ENCODE data around the gene RGL3.
"Not testable (repeated sequence)": the region's sequence is repeated elsewhere in the genome, so short reads cannot be mapped to it uniquely, and the experiment has no call there.

RGL3 gene

DNA sequence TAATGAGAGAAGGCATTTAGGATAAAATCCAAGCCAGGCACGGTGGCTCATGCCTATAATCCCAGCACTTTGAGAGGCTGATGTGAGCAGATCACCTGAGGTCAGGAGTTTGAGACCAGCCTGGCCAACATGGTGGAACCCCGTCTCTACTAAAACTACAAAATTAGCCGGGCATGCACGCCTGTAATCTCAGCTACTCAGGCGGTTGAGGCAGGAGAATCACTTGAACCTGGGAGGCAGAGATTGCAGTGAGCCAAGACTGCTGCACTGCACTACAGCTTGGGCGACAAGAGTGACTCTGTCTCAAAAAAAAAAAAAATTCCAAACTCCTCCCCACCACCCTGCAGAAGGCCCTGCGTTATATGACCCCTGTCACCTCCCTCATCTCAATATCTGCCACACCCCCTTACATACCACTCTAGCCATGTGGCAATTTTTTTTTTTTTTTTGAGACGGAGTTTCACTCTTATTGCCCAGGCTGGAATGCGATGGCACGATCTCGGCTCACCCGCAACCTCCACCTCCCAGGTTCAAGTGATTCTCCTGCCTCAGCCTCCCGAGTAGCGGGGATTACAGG lies 39.8 kb downstream of the RGL3 start:
- Mint-ChIP-seq H3K36me3 (ENCODE audit: insufficient read depth) (peaks cover 21% of the 10 kb centered on the region), H3K4me1 (peaks cover 43% of the 10 kb centered on the region)
- not testable (repeated sequence) for ATAC-seq (replicated peaks; ENCODE audit: extremely low read depth, poor library complexity, severe bottlenecking); H3K9me3 Mint-ChIP-seq; DNase-seq (ENCODE audit: low spot score in 2 of 2); H3K4me3 Mint-ChIP-seq; H3K27me3 Mint-ChIP-seq; H3K27ac Mint-ChIP-seq (ENCODE audit: low read depth)

DNA sequence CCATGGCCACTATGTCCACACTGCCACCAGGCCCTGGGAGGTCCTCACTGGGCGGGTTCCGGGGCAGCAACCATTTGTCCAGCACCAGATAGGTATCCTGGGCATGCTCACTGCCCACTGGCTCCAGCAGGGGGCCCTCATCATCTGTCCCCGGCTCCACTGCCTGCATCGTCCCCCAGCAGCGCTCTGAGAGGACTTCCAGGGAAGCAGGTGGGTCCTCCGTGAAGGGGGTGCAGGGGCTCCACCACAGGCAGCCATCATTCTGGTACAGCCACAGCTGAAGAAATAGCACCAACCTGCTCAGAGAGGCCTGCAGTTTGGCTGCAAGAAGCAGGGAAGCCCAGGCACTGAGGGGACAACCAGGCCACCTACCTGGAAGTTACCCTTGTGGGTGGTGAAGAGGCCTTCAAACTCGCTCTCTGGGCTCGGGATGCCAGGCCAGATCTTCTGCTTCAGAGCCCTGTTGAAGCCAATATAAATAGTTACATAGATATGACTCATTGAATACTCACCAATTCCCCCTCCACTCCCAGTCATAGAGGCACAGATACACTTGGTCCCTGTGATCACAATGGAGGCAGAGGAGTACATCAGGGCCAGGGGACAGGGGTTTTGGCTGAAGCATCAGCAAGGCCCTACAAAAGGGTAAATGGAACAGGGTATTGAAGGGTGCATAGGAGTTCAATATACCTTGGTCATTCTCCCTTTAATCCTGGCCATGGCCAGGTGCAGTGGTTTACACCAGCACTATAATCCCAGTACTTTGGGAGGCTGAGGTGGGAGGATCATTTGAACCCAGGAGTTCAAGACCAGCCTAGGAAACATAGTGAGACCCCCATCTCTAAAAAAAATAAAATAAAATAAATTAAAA lies 40.6 kb downstream of the RGL3 start:
- H3K27me3 Mint-ChIP-seq, result peaks cover 9% of the 10 kb centered on the region
- H3K9me3 Mint-ChIP-seq, result no peaks in the 10 kb centered on the region
- DNase-seq (ENCODE audit: low spot score in 2 of 2) (no peak), ATAC-seq (replicated peaks; ENCODE audit: extremely low read depth, poor library complexity, severe bottlenecking) (no peak)
- H3K4me3 Mint-ChIP-seq, result no peak overlapping the region
- H3K36me3 Mint-ChIP-seq (ENCODE audit: insufficient read depth), result peaks cover 25% of the 10 kb centered on the region
- H3K4me1 Mint-ChIP-seq, result peaks cover 43% of the 10 kb centered on the region
- H3K27ac Mint-ChIP-seq (ENCODE audit: low read depth), result no peak overlapping the region

DNA sequence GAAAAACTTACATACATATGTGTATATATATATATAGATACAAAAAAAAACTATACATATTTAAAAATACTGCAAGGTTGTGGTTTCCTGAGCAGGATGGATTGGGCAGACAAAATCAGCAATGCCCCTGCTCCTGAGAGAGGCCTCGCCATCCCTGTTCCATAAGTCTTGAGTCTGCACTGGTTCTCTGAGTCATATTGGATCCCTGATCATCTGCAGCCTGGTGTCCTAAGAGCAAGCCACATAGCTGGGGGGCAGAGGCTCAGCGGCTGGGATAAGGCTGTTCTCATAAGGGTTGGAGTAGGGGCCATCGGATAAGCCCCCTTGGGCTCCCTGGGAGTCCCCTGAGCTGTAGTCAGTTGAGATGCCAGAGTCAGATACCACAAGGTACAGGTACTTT lies 41.4 kb downstream of the RGL3 start:
- ATAC-seq (replicated peaks; ENCODE audit: extremely low read depth, poor library complexity, severe bottlenecking), result no peak
- no peaks in the 10 kb centered on the region for H3K9me3 Mint-ChIP-seq
- H3K4me1 Mint-ChIP-seq, result peaks cover 38% of the 10 kb centered on the region

DNA sequence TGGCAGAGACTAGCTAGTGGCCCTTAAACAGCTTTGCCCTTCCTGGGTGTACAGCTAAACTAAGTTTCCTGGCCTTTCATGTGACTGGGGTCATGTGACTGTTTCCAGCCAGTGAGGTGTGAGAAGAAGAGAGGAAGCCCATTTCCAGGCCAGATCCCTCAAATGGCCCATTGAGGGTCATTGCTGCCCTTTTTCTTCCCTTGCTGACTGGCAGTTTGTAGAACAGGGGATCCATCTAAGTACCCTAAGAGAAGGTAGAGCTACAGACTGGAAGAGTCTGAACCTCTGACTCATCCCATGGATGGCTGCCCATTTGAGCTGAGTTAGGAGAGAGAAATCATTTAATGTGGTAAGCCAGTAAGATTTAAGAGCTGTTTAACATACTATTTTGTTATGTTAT lies 41.9 kb downstream of the RGL3 start:
- DNase-seq (ENCODE audit: low spot score in 2 of 2) (no peak), ATAC-seq (replicated peaks; ENCODE audit: extremely low read depth, poor library complexity, severe bottlenecking) (no peak)
- Mint-ChIP-seq H3K9me3 (no peaks in the 10 kb centered on the region), H3K36me3 (ENCODE audit: insufficient read depth) (peaks cover 25% of the 10 kb centered on the region), H3K4me3 (no peak overlapping the region), H3K4me1 (peaks cover 34% of the 10 kb centered on the region), H3K27ac (ENCODE audit: low read depth) (peak overlapping the region; percentile 20), H3K27me3 (no peaks in the 10 kb centered on the region)

More for the DNA sequence above, 41.4 kb downstream of the RGL3 start:
- H3K36me3 Mint-ChIP-seq (ENCODE audit: insufficient read depth), result peaks cover 25% of the 10 kb centered on the region
- no peak overlapping the region for H3K27ac Mint-ChIP-seq (ENCODE audit: low read depth)
- H3K27me3 Mint-ChIP-seq, result peaks cover 4% of the 10 kb centered on the region
- DNase-seq (ENCODE audit: low spot score in 2 of 2), result no peak
- H3K4me3 Mint-ChIP-seq, result no peak overlapping the region

DNA sequence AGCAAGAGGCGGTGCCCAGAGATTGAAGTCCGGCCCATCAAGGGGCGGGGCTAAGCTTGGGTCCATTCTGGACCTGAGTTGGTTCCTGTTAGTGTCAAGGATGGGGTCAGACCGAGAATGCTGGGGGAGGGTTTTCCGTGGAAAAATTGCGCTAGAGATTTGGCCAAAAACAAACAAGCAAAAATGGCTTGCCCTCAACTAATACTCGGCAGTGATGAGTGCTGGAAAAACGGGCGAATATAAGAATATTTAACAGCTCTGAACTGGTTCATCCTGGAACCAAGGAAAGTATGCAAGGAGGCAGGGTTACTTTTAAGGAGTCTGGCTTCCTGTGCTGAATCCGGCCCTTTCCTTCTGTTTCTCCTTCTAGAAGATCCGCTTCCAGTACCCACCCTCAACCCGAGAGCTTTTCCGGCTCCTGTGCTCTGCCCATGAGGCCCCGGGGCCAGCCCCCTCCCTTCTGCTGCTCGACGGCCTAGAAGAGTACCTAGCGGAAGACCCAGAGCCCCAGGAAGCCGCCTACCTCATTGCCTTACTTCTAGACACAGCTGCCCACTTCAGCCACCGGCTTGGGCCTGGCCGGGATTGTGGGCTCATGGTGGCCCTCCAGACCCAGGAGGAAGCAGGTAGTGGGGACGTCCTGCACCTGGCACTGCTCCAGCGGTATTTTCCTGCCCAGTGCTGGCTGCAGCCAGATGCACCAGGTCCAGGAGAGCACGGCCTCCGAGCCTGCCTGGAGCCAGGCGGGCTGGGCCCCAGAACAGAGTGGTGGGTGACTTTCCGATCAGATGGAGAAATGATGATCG lies 43.8 kb downstream of the RGL3 start:
- peak; percentile 47 to 68 for DNase-seq (ENCODE audit: low spot score in 2 of 2)
- ATAC-seq (replicated peaks; ENCODE audit: extremely low read depth, poor library complexity, severe bottlenecking), result peak; percentile 59
- H3K27ac Mint-ChIP-seq (ENCODE audit: low read depth), result no peak overlapping the region
- H3K9me3 Mint-ChIP-seq, result no peaks in the 10 kb centered on the region
- H3K4me1 Mint-ChIP-seq, result peaks cover 18% of the 10 kb centered on the region
- H3K36me3 Mint-ChIP-seq (ENCODE audit: insufficient read depth), result peaks cover 12% of the 10 kb centered on the region
- no peak overlapping the region for H3K4me3 Mint-ChIP-seq
- H3K27me3 Mint-ChIP-seq, result no peaks in the 10 kb centered on the region

DNA sequence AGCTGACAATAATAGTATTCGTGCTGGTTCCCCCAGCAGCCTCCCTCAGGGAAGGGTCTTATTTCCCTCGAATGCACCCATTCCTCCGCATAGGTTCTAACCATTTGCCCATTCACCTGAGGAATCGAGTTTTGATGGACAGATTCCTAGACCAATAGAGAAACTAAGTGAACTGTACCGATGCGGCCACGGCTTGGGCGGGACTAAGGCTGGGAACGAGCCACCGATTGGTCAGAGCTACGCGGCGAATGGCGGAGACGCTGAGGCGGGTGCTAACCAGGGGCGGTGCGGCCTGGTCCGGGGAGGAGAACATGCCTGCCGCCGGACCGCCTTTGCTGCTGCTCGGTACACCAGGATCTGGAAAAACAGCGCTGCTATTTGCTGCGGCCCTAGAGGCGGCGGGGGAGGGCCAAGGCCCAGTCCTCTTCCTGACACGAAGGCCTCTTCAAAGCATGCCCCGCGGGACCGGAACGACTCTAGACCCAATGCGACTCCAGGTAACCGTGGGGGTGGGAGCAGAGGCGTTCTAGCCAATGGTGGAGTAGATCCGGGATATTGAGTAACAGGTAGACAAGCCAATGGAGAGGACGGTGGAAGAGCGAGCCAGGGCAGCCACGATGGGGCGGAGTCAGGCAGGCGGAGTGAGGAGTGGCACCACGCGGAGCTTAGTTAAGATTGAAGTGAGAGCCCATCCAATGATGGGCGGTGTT lies 44.5 kb downstream of the RGL3 start, which contains the start of gene SWSAP1:
SWSAP1 (plus strand) TSS at position 234 of the 710 bp plus-strand sequence; CDS start at position 249, 15 bp downstream.
- H3K4me3 Mint-ChIP-seq, result no peak within 1 kb of the TSS
- H3K4me1 Mint-ChIP-seq, result peaks cover 12% of the 10 kb centered on the region
- ATAC-seq (replicated peaks; ENCODE audit: extremely low read depth, poor library complexity, severe bottlenecking), result peak; percentile 92
- no peaks in the 10 kb centered on the region for H3K27me3 Mint-ChIP-seq
- peak within 1 kb of the TSS; percentile 5 for H3K27ac Mint-ChIP-seq (ENCODE audit: low read depth)
- peak; percentile 94 to 97 for DNase-seq (ENCODE audit: low spot score in 2 of 2)
- H3K9me3 Mint-ChIP-seq, result no peaks in the 10 kb centered on the region
- peaks cover 9% of the 10 kb centered on the region for H3K36me3 Mint-ChIP-seq (ENCODE audit: insufficient read depth)

DNA sequence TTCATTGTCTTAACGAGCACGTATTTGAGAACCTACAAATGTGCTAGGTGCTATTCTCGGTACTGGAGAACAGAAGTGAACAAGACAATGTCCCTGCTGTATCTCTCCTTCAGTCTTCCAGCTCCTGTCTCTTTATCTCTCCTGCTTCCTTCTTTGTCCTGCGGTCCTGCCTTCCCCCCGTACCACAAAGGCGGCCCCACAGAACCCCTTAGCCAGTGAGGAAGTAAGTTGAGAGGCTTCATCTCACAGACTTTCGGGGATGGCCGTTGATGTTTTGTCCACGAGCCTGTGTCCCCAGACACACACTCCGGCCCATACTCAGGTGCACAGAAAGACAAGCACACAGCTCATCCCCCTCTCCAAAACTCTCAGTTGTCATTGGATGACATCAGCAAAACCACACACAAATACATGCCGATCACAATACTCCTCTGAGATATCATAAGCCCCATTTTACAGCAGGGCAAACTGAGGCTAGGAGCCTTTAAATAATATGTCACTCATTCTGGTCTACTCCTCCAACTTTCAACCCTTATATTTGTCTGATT lies 45.2 kb downstream of the RGL3 start:
- H3K4me3 Mint-ChIP-seq, result no peak overlapping the region
- DNase-seq (ENCODE audit: low spot score in 2 of 2) (no peak), ATAC-seq (replicated peaks; ENCODE audit: extremely low read depth, poor library complexity, severe bottlenecking) (no peak)
- H3K27ac Mint-ChIP-seq (ENCODE audit: low read depth), result no peak overlapping the region
- no peaks in the 10 kb centered on the region for H3K9me3 Mint-ChIP-seq
- peaks cover 12% of the 10 kb centered on the region for H3K4me1 Mint-ChIP-seq
- no peaks in the 10 kb centered on the region for H3K27me3 Mint-ChIP-seq
- peaks cover 9% of the 10 kb centered on the region for H3K36me3 Mint-ChIP-seq (ENCODE audit: insufficient read depth)

DNA sequence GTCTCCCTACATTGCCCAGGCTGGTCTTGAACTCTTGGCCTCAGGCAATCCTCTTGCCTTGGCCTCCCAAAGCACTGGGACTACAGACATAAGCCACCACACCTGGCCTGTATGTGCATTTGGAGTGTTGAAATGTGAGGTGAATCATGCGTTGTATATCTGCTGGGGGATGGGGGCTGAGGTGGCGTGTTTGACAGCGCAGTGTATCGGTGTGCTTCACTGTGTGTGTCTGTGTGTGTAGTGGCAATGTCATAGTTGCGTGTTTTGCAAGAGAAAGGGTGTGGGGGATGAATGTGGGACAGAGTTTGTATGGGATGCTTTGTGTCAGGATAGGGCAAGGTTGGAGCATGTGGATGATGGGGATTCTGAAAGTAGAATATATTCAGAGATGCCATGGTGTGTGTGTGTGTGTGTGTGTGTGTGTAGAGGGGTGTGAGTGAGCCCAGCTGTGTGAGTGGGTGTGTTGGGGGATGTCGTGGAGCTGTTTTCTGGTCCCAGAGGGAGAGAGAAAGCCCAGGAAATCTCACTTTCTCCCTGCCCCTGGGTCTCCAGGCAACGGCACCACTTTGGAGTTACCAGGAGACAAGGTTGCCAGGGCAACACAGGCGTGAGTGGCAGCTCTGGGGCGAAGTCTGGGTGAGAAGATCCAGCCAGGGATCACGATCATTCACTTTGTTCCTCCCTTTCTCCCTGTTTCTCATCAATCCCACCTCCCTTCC lies 45.8 kb downstream of the RGL3 start:
- no peak overlapping the region for H3K4me3 Mint-ChIP-seq

DNA sequence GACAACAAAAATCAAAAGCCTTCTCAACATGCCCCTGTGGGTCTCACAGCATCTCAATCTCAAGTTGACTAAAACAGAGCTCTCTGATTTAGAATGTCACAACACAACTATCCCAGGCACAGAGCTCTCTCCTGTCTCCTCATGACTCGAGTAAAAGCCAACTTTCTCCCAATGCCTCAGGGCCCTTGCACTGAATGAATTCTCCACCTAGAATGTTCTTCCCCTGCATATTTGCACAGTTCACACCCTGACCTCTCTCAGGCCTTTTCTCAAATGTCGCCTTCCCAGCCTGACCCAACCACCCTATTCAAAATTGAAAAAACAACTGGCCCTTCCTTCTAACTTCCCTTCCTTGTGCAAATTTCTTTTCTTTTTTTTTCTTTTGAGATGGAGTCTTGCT lies 48.4 kb downstream of the RGL3 start:
- Mint-ChIP-seq H3K36me3 (ENCODE audit: insufficient read depth) (peaks cover 12% of the 10 kb centered on the region), H3K4me3 (no peak overlapping the region), H3K9me3 (no peaks in the 10 kb centered on the region), H3K27me3 (no peaks in the 10 kb centered on the region), H3K4me1 (peaks cover 4% of the 10 kb centered on the region), H3K27ac (ENCODE audit: low read depth) (no peak overlapping the region)
- ATAC-seq (replicated peaks; ENCODE audit: extremely low read depth, poor library complexity, severe bottlenecking), result no peak
- no peak for DNase-seq (ENCODE audit: low spot score in 2 of 2)

More for the DNA sequence above, 45.8 kb downstream of the RGL3 start:
- H3K27me3 Mint-ChIP-seq, result no peaks in the 10 kb centered on the region
- peaks cover 9% of the 10 kb centered on the region for H3K36me3 Mint-ChIP-seq (ENCODE audit: insufficient read depth)
- peaks cover 12% of the 10 kb centered on the region for H3K4me1 Mint-ChIP-seq
- H3K27ac Mint-ChIP-seq (ENCODE audit: low read depth), result peak overlapping the region; percentile 5
- H3K9me3 Mint-ChIP-seq, result no peaks in the 10 kb centered on the region
- ATAC-seq (replicated peaks; ENCODE audit: extremely low read depth, poor library complexity, severe bottlenecking) (no peak), DNase-seq (ENCODE audit: low spot score in 2 of 2) (no peak)

DNA sequence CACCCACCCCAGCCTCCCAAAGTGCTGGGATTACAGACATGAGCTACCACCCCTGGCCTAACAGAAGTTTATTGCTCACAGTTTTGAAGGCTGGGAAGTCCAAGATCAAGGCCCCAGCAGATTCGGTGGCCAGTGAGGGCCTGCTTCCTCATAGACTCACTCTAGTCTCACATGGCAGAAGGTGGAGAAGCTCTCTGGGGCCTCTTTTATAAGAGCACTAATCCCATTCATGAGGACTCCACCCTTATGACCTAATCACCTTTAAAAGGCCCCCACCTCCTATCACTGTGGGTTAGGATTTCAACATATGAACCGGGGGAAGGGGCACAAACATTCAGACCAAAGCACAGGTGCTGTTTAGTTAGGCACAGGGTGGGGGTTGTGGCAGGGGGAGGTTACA lies 51.6 kb downstream of the RGL3 start:
- H3K27ac Mint-ChIP-seq (ENCODE audit: low read depth), result no peak overlapping the region
- DNase-seq (ENCODE audit: low spot score in 2 of 2) (no peak), ATAC-seq (replicated peaks; ENCODE audit: extremely low read depth, poor library complexity, severe bottlenecking) (no peak)
- no peaks in the 10 kb centered on the region for H3K4me1 Mint-ChIP-seq
- H3K36me3 Mint-ChIP-seq (ENCODE audit: insufficient read depth), result peaks cover 8% of the 10 kb centered on the region
- no peaks in the 10 kb centered on the region for H3K9me3 Mint-ChIP-seq
- H3K4me3 Mint-ChIP-seq, result no peak overlapping the region
- no peaks in the 10 kb centered on the region for H3K27me3 Mint-ChIP-seq

DNA sequence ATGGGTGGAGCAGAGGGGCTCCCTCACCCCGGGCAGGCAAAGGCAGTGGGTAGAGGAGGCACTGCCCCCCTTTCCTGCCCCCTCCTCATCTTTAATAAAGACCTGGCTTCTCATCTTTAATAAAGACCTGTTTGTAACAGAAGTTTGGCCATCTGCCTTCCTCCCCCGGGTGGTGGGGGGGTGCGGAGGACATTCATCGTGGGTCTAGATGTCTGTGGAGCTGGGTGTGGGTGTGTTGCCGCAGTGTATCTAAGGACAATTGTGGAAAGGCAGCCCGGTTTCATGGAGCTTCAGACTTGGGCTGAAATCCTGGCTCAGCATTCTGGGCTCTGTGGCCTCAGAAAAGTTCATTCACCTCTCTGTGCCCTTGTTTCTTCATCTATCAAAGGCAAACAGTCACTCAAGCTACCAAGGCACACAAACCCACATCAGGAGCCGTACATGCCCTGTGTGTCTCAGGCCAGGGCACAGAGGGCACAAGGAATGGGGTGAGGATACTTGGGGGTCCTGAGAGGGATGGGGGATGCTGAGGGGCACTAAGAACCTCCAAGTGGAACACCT lies 53.5 kb downstream of the RGL3 start:
- peaks cover 6% of the 10 kb centered on the region for H3K36me3 Mint-ChIP-seq (ENCODE audit: insufficient read depth)
- H3K4me1 Mint-ChIP-seq, result no peaks in the 10 kb centered on the region
- H3K9me3 Mint-ChIP-seq, result no peaks in the 10 kb centered on the region
- H3K4me3 Mint-ChIP-seq, result no peak overlapping the region
- no peak for DNase-seq (ENCODE audit: low spot score in 2 of 2)
- H3K27me3 Mint-ChIP-seq, result no peaks in the 10 kb centered on the region
- ATAC-seq (replicated peaks; ENCODE audit: extremely low read depth, poor library complexity, severe bottlenecking), result no peak
- H3K27ac Mint-ChIP-seq (ENCODE audit: low read depth), result no peak overlapping the region
